Bladder microvascular endothelial cell (primary cell): ENCODE measurements around the gene MAFB. TPM values are rescaled to one million over a fixed set of nuclear protein-coding genes. Genes with fewer than 3 reads are reported as not detected.

Experiments used
- total RNA-seq: library from RNA; depleted of rRNA; stranded (reverse); fragments of >200 nt; gene quantifications from 2 replicates; pipeline ENCODE4 v1.2.3, GENCODE V29; 2014

The MAFB gene
- 0.32 and 3.4 TPM in 2 replicates for total RNA-seq

GRCh38 chr20:40689100-40689942 lies at the start of gene MAFB:
Gene MAFB (minus strand): TSS chr20:40689236. CDS start chr20:40688850, 386 bp downstream.

